HepG2 (cell line): ENCODE results near the gene PLIN4. TPM values are rescaled to one million over a fixed set of nuclear protein-coding genes. Genes with fewer than 3 reads are reported as not detected.

Source experiments
- ATAC-seq: fragments of 200-7000 bp; cut with Tn5 transposase; 3 replicates; pipeline ENCODE4 v1.9.1; 2020; ENCODE audit warnings: mild to moderate bottlenecking, moderate library complexity
- BruUV-seq: library from RNA; stranded (reverse); fragments of 400-500 nt; replicated peaks from 2 replicates; lab custom pipeline; 2021; lab: Mats Ljungman, UMichigan
- CTCF ChIA-PET: fragments of 300-600 bp; formaldehyde crosslinking; extraction: SDS; loops from one replicate; lab custom pipeline; 2021; ENCODE audit warnings: low total read pairs, inconsistent platforms, low intra/inter-chr PET ratio; lab: Yijun Ruan, JAX
- POLR2A ChIA-PET: fragments of 350-600 bp; sonication (Branson Sonifier 250); formaldehyde crosslinking; loops from one replicate; lab custom pipeline; 2020; ENCODE audit warnings: antibody characterized with exemption, inconsistent platforms; lab: Yijun Ruan, JAX
- DNase-seq: peaks from one replicate; pipeline ENCODE4 v3.0.0-alpha.2; 2015; ENCODE audit warnings: low spot score
- FAIRE-seq: peaks from 3 replicates; lab custom pipeline; 2011; peaks lifted over from hg19 to GRCh38; lab: Jason Lieb, UNC
- H2AFZ ChIP-seq: one replicate; pipeline ENCODE4 v1.6.1; 2011; ENCODE audit warnings: low read length, inconsistent platforms
- H3K27ac ChIP-seq: fragments of 300-600 bp; 3 replicates; pipeline ENCODE4 v1.8.0; 2011; ENCODE audit warnings: mixed run types, mild to moderate bottlenecking, mixed read lengths, low read length, inconsistent platforms; ENCODE audit not compliant: insufficient read depth; ENCODE audit errors: extremely low read length
- H3K27me3 ChIP-seq, 2 experiments: fragments of 200-600 bp in 1 of 2; 2 replicates in 1 of 2; 3 replicates in 1 of 2; pipeline versions ENCODE4 v1.6.0 to v1.8.0; 2011; ENCODE audit warnings: low read length in 2 of 2, mild to moderate bottlenecking in 2 of 2, moderate library complexity in 2 of 2, inconsistent platforms in 1 of 2; ENCODE audit not compliant: insufficient read depth in 2 of 2, control insufficient read depth in 1 of 2
- H3K36me3 ChIP-seq, 2 experiments: fragments of 200-600 bp in 1 of 2; replicated peaks in 1 of 2; 2 replicates in 1 of 2; 3 replicates in 1 of 2; pipeline versions ENCODE4 v1.5.1 to v1.8.0; 2011; ENCODE audit warnings: low read length in 2 of 2, inconsistent platforms in 1 of 2; ENCODE audit not compliant: insufficient read depth in 2 of 2, control insufficient read depth in 1 of 2
- H3K4me1 ChIP-seq: 2 replicates; pipeline ENCODE4 v1.5.1; 2012; ENCODE audit warnings: low read length, inconsistent platforms; ENCODE audit not compliant: insufficient read depth
- H3K4me2 ChIP-seq: 2 replicates; pipeline ENCODE4 v1.6.0; 2011; ENCODE audit warnings: low read depth, low read length, inconsistent platforms
- H3K4me3 ChIP-seq, 3 experiments: fragments of 200-600 bp in 1 of 3; sonication (generic), shearing (Covaris generic) in 1 of 3; replicated peaks in 1 of 3; 2 replicates each; pipeline ENCODE4 v1.5.1; 2011 to 2016; ENCODE audit warnings: low read length in 3 of 3, inconsistent platforms in 2 of 3, low read depth in 2 of 3, mild to moderate bottlenecking in 2 of 3, control low read depth in 1 of 3, mixed read lengths in 1 of 3; ENCODE audit not compliant: insufficient read depth in 1 of 3
- H3K79me2 ChIP-seq: one replicate; pipeline ENCODE4 v1.6.1; 2011; ENCODE audit warnings: low read length, inconsistent platforms; ENCODE audit not compliant: insufficient read depth
- H3K9ac ChIP-seq: 2 replicates; pipeline ENCODE4 v1.6.0; 2011; ENCODE audit warnings: mild to moderate bottlenecking, low read depth, low read length, inconsistent platforms; ENCODE audit not compliant: insufficient read depth
- H3K9me3 ChIP-seq: 2 replicates; pipeline ENCODE4 v1.5.1; 2012; ENCODE audit warnings: mild to moderate bottlenecking, low read length
- H4K20me1 ChIP-seq: 2 replicates; pipeline ENCODE4 v1.6.0; 2011; ENCODE audit warnings: inconsistent platforms, mild to moderate bottlenecking, low read length, moderate library complexity; ENCODE audit not compliant: insufficient read depth
- CBX2 ChIP-seq, 2 experiments: fragments of 200-600 bp in 1 of 2; sonication (generic); formaldehyde crosslinking in 1 of 2; IDR thresholded peaks; 2 replicates each; pipeline versions ENCODE4 v1.7.0 to v1.8.1; 2018 to 2022; ENCODE audit warnings: low read depth in 2 of 2, low read length in 1 of 2, mild to moderate bottlenecking in 1 of 2, missing genetic modification reagents in 1 of 2
- HCFC1 ChIP-seq: fragments of 150-350 bp; IDR thresholded peaks from 2 replicates; pipeline ENCODE4 v1.6.1; 2014; ENCODE audit warnings: low read depth, low read length
- JDP2 ChIP-seq: sonication (generic); formaldehyde crosslinking; IDR thresholded peaks from 2 replicates; pipeline ENCODE4 v1.8.1; 2022; ENCODE audit warnings: missing genetic modification reagents, borderline replicate concordance
- MAFG ChIP-seq: sonication (generic); formaldehyde crosslinking; IDR thresholded peaks from 2 replicates; pipeline ENCODE4 v1.5.1; 2020; ENCODE audit warnings: mild to moderate bottlenecking, missing genetic modification reagents
- NFE2L1 ChIP-seq: sonication (generic); formaldehyde crosslinking; IDR thresholded peaks from 2 replicates; pipeline ENCODE4 v1.4.0; 2020; ENCODE audit warnings: missing genetic modification reagents, mild to moderate bottlenecking, borderline replicate concordance
- NPAS2 ChIP-seq: sonication (generic); formaldehyde crosslinking; IDR thresholded peaks from 2 replicates; pipeline ENCODE4 v1.8.0; 2022; ENCODE audit warnings: mild to moderate bottlenecking, missing genetic modification reagents, borderline replicate concordance
- PHB2 ChIP-seq: fragments of 450-650 bp; IDR thresholded peaks from 2 replicates; pipeline ENCODE4 v1.6.1; 2018; ENCODE audit not compliant: partially characterized antibody
- RBFOX2 ChIP-seq: fragments of 200-400 bp; formaldehyde crosslinking; IDR thresholded peaks from 2 replicates; pipeline ENCODE4 v1.6.1; 2017; ENCODE audit warnings: low read depth, mild to moderate bottlenecking, low read length
- SKI ChIP-seq: fragments of 450-650 bp; IDR thresholded peaks from one replicate; pipeline ENCODE4 v1.6.1; 2018; ENCODE audit warnings: mild to moderate bottlenecking; ENCODE audit not compliant: partially characterized antibody
- SMAD3 ChIP-seq: sonication (generic); formaldehyde crosslinking; IDR thresholded peaks from 2 replicates; pipeline ENCODE4 v1.4.0; 2020; ENCODE audit warnings: missing genetic modification reagents
- SMAD9 ChIP-seq: sonication (generic); formaldehyde crosslinking; IDR thresholded peaks from 2 replicates; pipeline ENCODE4 v1.5.1; 2020; ENCODE audit warnings: mild to moderate bottlenecking, missing genetic modification reagents
- SP4 ChIP-seq: sonication (generic); formaldehyde crosslinking; IDR thresholded peaks from 2 replicates; pipeline ENCODE4 v1.8.1; 2023; ENCODE audit warnings: mild to moderate bottlenecking, missing genetic modification reagents
- TBX3 ChIP-seq: fragments of 450-650 bp; IDR thresholded peaks from 2 replicates; pipeline ENCODE4 v1.6.1; 2017; ENCODE audit warnings: antibody characterized with exemption, mild to moderate bottlenecking, inconsistent platforms, borderline replicate concordance
- ZBTB3 ChIP-seq: sonication (generic); formaldehyde crosslinking; IDR thresholded peaks from 2 replicates; pipeline ENCODE4 v1.4.0; 2020; ENCODE audit warnings: low read depth, mild to moderate bottlenecking, moderate library complexity, missing genetic modification reagents, borderline replicate concordance
- ZKSCAN5 ChIP-seq: sonication (generic); formaldehyde crosslinking; IDR thresholded peaks from 2 replicates; pipeline ENCODE4 v1.5.1; 2020; ENCODE audit warnings: mild to moderate bottlenecking, missing genetic modification reagents
- ZNF468 ChIP-seq: sonication (generic); formaldehyde crosslinking; IDR thresholded peaks from 2 replicates; pipeline ENCODE4 v1.8.0; 2022; ENCODE audit warnings: mild to moderate bottlenecking, moderate library complexity, missing genetic modification reagents
- WGBS: methylation state at CpG from one replicate; pipeline ENCODE4 v1.1.6; 2017; ENCODE audit warnings: low lambda C conversion rate; 5-methylcytosine and 5-hydroxymethylcytosine counted together
- in situ Hi-C: cut with HindIII; loops from 2 replicates; pipeline ENCODE4 v1.10.0; 2017; ENCODE audit warnings: low pct_unique_long_range_greater_than_20kb; ENCODE audit not compliant: extremely low pct_ligation_motif_present
- intact Hi-C: fragments of 100-400 bp; cut with micrococcal nuclease; formaldehyde crosslinking; loops from one replicate; pipeline ENCODE4 v1.10.0; 2022; ENCODE audit not compliant: unreplicated experiment
- polyA plus RNA-seq, 8 experiments: library from polyadenylated mRNA; depleted of rRNA in 3 of 8; stranded (reverse) in 7 of 8; unstranded in 1 of 8; fragments of >200 nt; fragmentation: Illumina TruSeq in 4 of 8; extraction: Trizol in 4 of 8; gene quantifications; 2 replicates each; pipeline versions ENCODE4 v1.2.1 to v1.2.3, GENCODE V29; 2011 to 2016; ENCODE audit warnings: low read depth in 4 of 8, missing spikeins in 1 of 8, mixed read lengths in 1 of 8; ENCODE audit not compliant: insufficient read depth in 1 of 8
- total RNA-seq, 5 experiments: library from RNA; depleted of rRNA; stranded (reverse); fragments of >200 nt; fragmentation: Illumina TruSeq; extraction: Trizol; gene quantifications; 2 replicates each; pipeline ENCODE4 v1.2.3, GENCODE V29; 2016; ENCODE audit warnings: low read depth in 1 of 5
- TF ChIP-seq, protein P1 (sequence below): sonication (generic); formaldehyde crosslinking; IDR thresholded peaks from 2 replicates; pipeline ENCODE4 v1.4.0; 2020; ENCODE audit warnings: missing genetic modification reagents

PLIN4 gene
- total and polyA plus RNA-seq, 2 of the 13 experiments (the other 11 are each of a cell fraction or from before 2014, with no cell fraction given), result 1.1 to 1.3 TPM

DNA sequence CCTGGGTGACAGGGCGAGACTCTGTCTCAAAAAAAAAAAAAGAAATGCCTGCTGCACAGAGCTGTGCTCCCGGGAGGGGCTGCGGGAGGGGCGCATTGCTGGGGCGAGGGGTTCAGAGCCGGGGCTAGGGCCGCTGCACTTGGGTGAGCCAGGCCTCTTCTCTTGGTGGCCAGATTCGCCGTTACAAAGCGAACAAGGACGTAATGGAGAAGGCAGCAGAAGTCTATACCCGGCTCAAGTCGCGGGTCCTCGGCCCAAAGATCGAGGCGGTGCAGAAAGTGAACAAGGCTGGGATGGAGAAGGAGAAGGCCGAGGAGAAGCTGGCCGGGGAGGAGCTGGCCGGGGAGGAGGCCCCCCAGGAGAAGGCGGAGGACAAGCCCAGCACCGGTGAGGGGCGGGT, 19.0 kb downstream of the PLIN4 start (continued):
- TF ChIP-seq JDP2 (CRISPR knock-in tag), result no peak
- TF ChIP-seq TBX3, result no peak
- TF ChIP-seq RBFOX2, result no peak
- TF ChIP-seq, all 625 proteins: peak for 0

DNA sequence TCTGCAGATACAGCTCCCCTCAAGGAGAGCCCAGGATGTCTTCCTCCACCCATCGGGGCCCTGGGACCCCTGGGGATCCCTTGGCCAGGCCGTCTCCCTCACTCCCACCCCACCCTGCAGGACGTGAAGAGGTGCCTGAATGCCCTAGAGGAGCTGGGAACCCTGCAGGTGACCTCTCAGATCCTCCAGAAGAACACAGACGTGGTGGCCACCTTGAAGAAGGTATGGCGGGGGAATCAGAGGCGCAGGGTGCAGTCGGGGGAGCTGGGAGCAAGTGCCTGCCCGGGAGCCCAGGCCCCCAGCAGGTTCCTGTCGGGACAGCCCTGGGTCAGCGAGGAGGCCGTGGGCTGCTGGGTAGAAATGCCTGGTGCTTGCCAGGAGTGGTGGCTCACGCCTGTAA, 19.6 kb downstream of the PLIN4 start:
- TF ChIP-seq SMAD3 (CRISPR knock-in tag) (no peak), ZNF468 (no peak), NPAS2 (CRISPR knock-in tag) (no peak), PHB2 (no peak), MAFG (CRISPR knock-in tag) (no peak), HCFC1 (no peak), SMAD9 (CRISPR knock-in tag) (no peak), CBX2 (IDR thresholded peaks at IDR 0.05; ENCODE audit: low read depth, low read length) (no peak), CBX2 (CRISPR knock-in tag; IDR thresholded peaks at IDR 0.05; ENCODE audit: low read depth) (no peak), SP4 (CRISPR knock-in tag) (no peak), NFE2L1 (no peak), ZKSCAN5 (CRISPR knock-in tag) (no peak), ZBTB3 (CRISPR knock-in tag) (no peak), SKI (no peak)
- TF ChIP-seq, protein P1, sequence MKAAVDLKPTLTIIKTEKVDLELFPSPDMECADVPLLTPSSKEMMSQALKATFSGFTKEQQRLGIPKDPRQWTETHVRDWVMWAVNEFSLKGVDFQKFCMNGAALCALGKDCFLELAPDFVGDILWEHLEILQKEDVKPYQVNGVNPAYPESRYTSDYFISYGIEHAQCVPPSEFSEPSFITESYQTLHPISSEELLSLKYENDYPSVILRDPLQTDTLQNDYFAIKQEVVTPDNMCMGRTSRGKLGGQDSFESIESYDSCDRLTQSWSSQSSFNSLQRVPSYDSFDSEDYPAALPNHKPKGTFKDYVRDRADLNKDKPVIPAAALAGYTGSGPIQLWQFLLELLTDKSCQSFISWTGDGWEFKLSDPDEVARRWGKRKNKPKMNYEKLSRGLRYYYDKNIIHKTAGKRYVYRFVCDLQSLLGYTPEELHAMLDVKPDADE (CRISPR knock-in tag), result no peak
- TF ChIP-seq, all 625 proteins: peak for 0
- WGBS, result 89% methylated on average over 12 of the region's 12 CpGs
- no peak overlapping the region for H3K27ac ChIP-seq
- ATAC-seq (no peak), DNase-seq (no peak), FAIRE-seq (no peak)
- no peaks in the 10 kb centered on the region for H3K4me1 ChIP-seq
- H3K9me3 ChIP-seq, result no peaks in the 10 kb centered on the region
- H3K36me3 ChIP-seq, result peaks cover 17 to 51% of the 10 kb centered on the region in 2 experiments; a peak in 4 of 5 replicates
- no peaks in the 10 kb centered on the region for H4K20me1 ChIP-seq
- H3K4me3 ChIP-seq, result no peak overlapping the region
- BruUV-seq, result no TSS peak
- H3K79me2 ChIP-seq, result no peaks in the 10 kb centered on the region
- intact Hi-C loops (no loop called here), in situ Hi-C loops (no loop called here)
- no peak overlapping the region for H3K4me2 ChIP-seq
- H2AFZ ChIP-seq, result no peak overlapping the region
- CTCF ChIA-PET, result no interaction called here
- POLR2A ChIA-PET, result interaction anchor here (1.4 kb wide), 1 partner anchor 20 kb away, joined by 3 read pairs; the partner anchor contains the start of gene PLIN4
- H3K9ac ChIP-seq, result no peak overlapping the region
- H3K27me3 ChIP-seq, result no peaks in the 10 kb centered on the region
